Stimulated activated CD8-positive, alpha-beta memory T cell treated with anti-CD3 and anti-CD28 coated beads, Interleukin-7, amount 100 ng/mL, for 1 hour (primary cell): ENCODE data around the gene S100A9.
"Not testable (repeated sequence)": the region's sequence is repeated elsewhere in the genome, so short reads cannot be mapped to it uniquely, and the experiment has no call there.

Source experiments
- DNase-seq, 2 donors: peaks; one replicate each; pipeline ENCODE4 v3.0.0-alpha.2; 2020; ENCODE audit warnings: low read depth in 2 of 2

Gene S100A9

GRCh38 chr1:153357853-153358690 lies at the start of gene S100A9:
TSS of gene S100A9 (plus strand) at chr1:153357854. CDS start at chr1:153358284, 430 bp downstream.
- no peak for DNase-seq

- no peak for DNase-seq
Measured at GRCh38 chr1:153308540-153308939, 49.1 kb upstream of the S100A9 start.

- DNase-seq: no peak
Measured at GRCh38 chr1:153309441-153309840, 48.2 kb upstream of the S100A9 start.

- DNase-seq: no peak
Measured at GRCh38 chr1:153310526-153310925, 47.1 kb upstream of the S100A9 start.

GRCh38 chr1:153312570-153313186 lies 45.0 kb upstream of the S100A9 start, which contains the start of gene PGLYRP3:
TSS of gene PGLYRP3 (minus strand) at chr1:153312952. CDS start at chr1:153310665, 2,287 bp downstream.
- no peak for DNase-seq

- DNase-seq: no peak
Measured at GRCh38 chr1:153313288-153313687, 44.4 kb upstream of the S100A9 start.

GRCh38 chr1:153314388-153314787 lies 43.3 kb upstream of the S100A9 start:
- not testable (repeated sequence) for DNase-seq

GRCh38 chr1:153316013-153316412 lies 41.6 kb upstream of the S100A9 start:
- DNase-seq: not testable (repeated sequence)

GRCh38 chr1:153318145-153318544 lies 39.5 kb upstream of the S100A9 start:
- DNase-seq: not testable (repeated sequence)

GRCh38 chr1:153322568-153322967 lies 35.1 kb upstream of the S100A9 start:
- DNase-seq: no peak

- no peak for DNase-seq
Measured at GRCh38 chr1:153324912-153325311, 32.7 kb upstream of the S100A9 start.

GRCh38 chr1:153333902-153334301 lies 23.8 kb upstream of the S100A9 start:
- no peak for DNase-seq

GRCh38 chr1:153336650-153337049 lies 21.0 kb upstream of the S100A9 start:
- DNase-seq: no peak

- no peak for DNase-seq
Measured at GRCh38 chr1:153337980-153338853, 19.4 kb upstream of the S100A9 start.

- no peak for DNase-seq
Measured at GRCh38 chr1:153339802-153340201, 17.9 kb upstream of the S100A9 start.

- DNase-seq: no peak
Measured at GRCh38 chr1:153340356-153340755, 17.3 kb upstream of the S100A9 start.

GRCh38 chr1:153341431-153341934 lies 16.2 kb upstream of the S100A9 start:
- no peak for DNase-seq

- DNase-seq: no peak
Measured at GRCh38 chr1:153342178-153342577, 15.5 kb upstream of the S100A9 start.

- no peak for DNase-seq
Measured at GRCh38 chr1:153343040-153343681, 14.5 kb upstream of the S100A9 start.

GRCh38 chr1:153343811-153344717 lies 13.6 kb upstream of the S100A9 start:
- no peak for DNase-seq
